Measurements from ENCODE around the gene NSUN6. TPM values are rescaled to one million over a fixed set of nuclear protein-coding genes. Genes with fewer than 3 reads are reported as not detected.

Gene NSUN6
- total RNA-seq, 1 donor from 2014 or later = 7.2 TPM

DNA sequence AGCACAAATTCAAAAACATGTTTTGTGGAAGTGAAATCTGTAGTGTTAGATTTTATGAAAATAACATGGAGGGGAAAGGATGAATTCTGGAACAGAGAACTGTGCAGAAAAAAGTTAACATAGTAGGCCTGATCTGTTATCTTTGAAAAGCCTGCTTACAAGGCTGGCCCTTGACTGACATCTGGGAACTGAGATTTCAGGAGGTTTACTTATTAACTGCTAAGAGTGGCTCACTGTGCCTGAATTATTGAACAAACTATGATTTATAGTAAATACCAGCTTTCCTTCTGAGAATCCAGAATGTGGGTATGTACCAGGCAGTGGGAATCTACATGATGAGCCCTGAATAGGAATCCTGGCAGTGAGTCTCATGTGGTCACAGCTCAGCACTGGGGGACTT is 30.5 kb downstream of the NSUN6 start:
- no peak for DNase-seq (ENCODE audit: low read depth)
- H3K4me3 ChIP-seq (ENCODE audit: low read depth, low read length) = no peak overlapping the region
- TF ChIP-seq, protein P1, sequence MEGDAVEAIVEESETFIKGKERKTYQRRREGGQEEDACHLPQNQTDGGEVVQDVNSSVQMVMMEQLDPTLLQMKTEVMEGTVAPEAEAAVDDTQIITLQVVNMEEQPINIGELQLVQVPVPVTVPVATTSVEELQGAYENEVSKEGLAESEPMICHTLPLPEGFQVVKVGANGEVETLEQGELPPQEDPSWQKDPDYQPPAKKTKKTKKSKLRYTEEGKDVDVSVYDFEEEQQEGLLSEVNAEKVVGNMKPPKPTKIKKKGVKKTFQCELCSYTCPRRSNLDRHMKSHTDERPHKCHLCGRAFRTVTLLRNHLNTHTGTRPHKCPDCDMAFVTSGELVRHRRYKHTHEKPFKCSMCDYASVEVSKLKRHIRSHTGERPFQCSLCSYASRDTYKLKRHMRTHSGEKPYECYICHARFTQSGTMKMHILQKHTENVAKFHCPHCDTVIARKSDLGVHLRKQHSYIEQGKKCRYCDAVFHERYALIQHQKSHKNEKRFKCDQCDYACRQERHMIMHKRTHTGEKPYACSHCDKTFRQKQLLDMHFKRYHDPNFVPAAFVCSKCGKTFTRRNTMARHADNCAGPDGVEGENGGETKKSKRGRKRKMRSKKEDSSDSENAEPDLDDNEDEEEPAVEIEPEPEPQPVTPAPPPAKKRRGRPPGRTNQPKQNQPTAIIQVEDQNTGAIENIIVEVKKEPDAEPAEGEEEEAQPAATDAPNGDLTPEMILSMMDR (conservative IDR thresholded peaks at IDR 0.05; ENCODE audit: low read depth, low read length) = no peak

DNA sequence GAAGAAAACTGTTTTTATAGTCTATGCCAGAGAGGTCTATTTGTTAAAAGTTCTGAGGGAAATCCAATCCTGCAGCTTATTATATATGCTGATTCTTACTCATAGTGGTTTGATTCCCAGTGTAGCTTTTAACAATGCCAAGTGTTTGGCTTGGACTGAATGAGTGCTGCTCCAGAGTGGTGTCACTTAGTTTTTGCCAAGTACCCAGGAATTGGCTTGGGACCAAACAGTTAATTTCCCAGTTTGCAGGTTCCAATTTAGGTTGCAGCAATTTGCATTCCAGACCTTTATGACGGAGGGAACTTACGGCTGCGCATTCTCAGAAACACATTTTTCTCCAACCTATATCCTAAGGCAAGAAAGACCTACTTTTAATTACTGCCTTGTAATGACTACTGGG is 32.4 kb downstream of the NSUN6 start:
- no peak overlapping the region for H3K4me3 ChIP-seq (ENCODE audit: low read depth, low read length)
- DNase-seq (ENCODE audit: low read depth) = no peak
- TF ChIP-seq, protein P1 (conservative IDR thresholded peaks at IDR 0.05; ENCODE audit: low read depth, low read length) = no peak

DNA sequence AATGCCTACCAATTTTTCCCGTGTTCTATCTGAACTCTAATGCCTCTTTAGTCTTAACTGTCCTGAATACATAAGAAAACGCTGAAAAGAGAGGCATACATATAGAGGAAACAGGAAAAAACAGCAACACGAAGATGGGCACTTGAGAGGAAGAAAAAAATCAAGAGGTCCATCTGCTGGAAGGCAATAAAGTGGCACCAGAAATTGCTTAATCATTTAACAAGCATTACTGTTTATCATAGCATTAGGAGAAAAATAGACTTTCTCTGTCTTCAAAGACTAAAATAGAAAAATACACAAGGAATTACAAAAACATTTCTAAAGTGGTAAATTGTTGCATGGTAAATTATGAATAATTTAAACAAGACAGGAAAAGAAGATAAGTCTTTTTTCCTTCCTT is 35.0 kb downstream of the NSUN6 start:
- no peak for DNase-seq (ENCODE audit: low read depth)
- no peak overlapping the region for H3K4me3 ChIP-seq (ENCODE audit: low read depth, low read length)
- TF ChIP-seq, protein P1 (conservative IDR thresholded peaks at IDR 0.05; ENCODE audit: low read depth, low read length) = peak; percentile 31

DNA sequence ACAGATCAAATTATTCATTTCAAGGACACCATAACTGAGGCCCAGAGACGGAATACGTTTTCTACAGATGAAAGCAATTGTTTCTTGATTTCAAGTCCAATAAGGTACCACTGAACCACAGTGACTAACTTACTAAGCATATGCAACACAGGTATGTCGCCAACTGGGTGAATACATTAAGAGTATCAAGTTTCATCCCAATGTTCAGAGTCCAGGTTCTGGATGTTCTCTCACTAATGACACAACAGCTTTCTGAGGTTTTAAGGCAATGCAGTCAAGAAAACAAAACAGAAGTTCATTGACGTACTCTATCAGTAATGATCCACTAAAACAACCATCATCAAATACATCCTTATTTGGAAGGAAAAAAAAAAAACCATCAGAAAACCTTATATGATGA is 35.8 kb downstream of the NSUN6 start:
- DNase-seq (ENCODE audit: low read depth) = no peak
- H3K4me3 ChIP-seq (ENCODE audit: low read depth, low read length) = no peak overlapping the region
- TF ChIP-seq, protein P1 (conservative IDR thresholded peaks at IDR 0.05; ENCODE audit: low read depth, low read length) = no peak

DNA sequence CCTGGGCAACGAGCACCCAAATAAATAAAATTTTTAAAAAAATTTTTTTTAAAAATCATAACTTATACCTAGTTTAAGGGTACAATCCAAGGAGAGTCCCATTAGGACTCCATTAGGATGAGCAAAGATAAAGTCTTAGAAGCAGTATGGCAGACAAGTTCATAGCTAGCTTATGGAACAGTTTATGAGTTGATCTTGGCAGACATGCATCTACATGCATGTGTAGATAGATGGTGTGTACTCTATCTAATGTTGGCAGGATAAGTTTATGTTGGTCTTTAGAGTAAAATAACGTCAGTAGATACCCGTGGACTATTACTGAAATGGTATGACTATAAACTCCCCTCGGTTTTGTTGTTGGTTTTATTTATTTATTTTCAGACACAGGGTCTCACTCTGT is 40.2 kb downstream of the NSUN6 start:
- TF ChIP-seq, protein P1 (conservative IDR thresholded peaks at IDR 0.05; ENCODE audit: low read depth, low read length) = no peak
- DNase-seq (ENCODE audit: low read depth) = no peak
- H3K4me3 ChIP-seq (ENCODE audit: low read depth, low read length) = no peak overlapping the region

DNA sequence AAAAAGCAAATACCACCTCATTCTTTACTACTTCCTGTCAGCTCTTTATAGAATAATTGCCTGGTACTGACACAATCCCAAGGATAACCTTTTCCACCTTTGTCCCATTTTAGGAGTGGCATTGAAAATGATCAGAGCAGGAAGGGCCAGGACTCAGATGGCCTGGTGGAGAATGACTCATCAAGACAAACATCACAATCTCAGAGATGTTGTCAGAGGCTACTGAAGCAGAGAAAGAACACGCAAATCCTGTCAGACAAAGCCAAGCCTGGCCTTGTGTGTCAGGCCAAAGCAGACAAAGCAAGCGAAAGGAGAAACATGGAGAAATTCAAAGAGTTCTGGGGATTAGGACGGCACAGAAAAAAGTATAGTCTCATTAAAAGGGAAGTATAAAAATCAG is 40.9 kb downstream of the NSUN6 start:
- peak; percentile 90 for DNase-seq (ENCODE audit: low read depth)
- TF ChIP-seq, protein P1 (conservative IDR thresholded peaks at IDR 0.05; ENCODE audit: low read depth, low read length) = no peak
- H3K4me3 ChIP-seq (ENCODE audit: low read depth, low read length) = no peak overlapping the region

DNA sequence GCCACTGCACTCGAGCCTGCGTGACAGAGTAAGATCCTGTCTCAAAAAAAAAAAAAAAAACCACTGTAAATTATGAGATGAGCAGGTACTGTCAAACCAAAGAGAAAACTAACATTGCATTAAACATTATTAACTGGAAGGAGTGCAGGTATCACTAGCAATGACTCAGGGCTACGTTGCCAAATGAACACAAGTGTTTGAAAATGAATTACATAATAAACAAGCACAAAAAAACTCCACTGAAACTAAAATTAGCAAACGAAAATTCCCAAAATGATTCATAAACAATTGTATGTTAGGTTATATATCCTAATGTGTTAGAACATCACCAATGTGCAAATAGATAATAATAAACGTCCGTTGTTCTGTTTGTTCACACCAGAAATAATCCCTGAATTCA is 42.8 kb downstream of the NSUN6 start:
- DNase-seq (ENCODE audit: low read depth) = no peak
- TF ChIP-seq, protein P1 (conservative IDR thresholded peaks at IDR 0.05; ENCODE audit: low read depth, low read length) = no peak
- no peak overlapping the region for H3K4me3 ChIP-seq (ENCODE audit: low read depth, low read length)

Measured in epithelial cell of proximal tubule (primary cell).